IPS-15b (cell line): ENCODE data around the gene ADRM1.
A peak's percentile ranks its signal among the peaks of the same experiment; 100 is the strongest.

ENCODE experiments used
- H3K27me3 ChIP-seq: one replicate; pipeline ENCODE4 v1.6.1; 2013; ENCODE audit warnings: low read length; ENCODE audit not compliant: control insufficient read depth, insufficient read depth
- H3K36me3 ChIP-seq: one replicate; pipeline ENCODE4 v1.6.1; 2013; ENCODE audit warnings: low read length; ENCODE audit not compliant: control insufficient read depth, insufficient read depth
- H3K4me1 ChIP-seq: one replicate; pipeline ENCODE4 v1.6.1; 2013; ENCODE audit warnings: mild to moderate bottlenecking, low read length; ENCODE audit not compliant: control insufficient read depth, insufficient read depth
- H3K4me3 ChIP-seq: one replicate; pipeline ENCODE4 v1.5.1; 2013; ENCODE audit warnings: low read depth, low read length
- H3K9ac ChIP-seq: one replicate; pipeline ENCODE4 v1.6.1; 2013; ENCODE audit warnings: low read depth, mild to moderate bottlenecking, low read length
- H3K9me3 ChIP-seq: one replicate; pipeline ENCODE4 v1.6.1; 2013; ENCODE audit warnings: mild to moderate bottlenecking, low read length; ENCODE audit not compliant: control insufficient read depth, insufficient read depth

The ADRM1 gene

GRCh38 chr20:62301111-62301668 lies 1.6 kb upstream of the ADRM1 start:
- no peak overlapping the region for H3K4me3 ChIP-seq
- H3K27me3 ChIP-seq: no peaks in the 10 kb centered on the region
- no peaks in the 10 kb centered on the region for H3K4me1 ChIP-seq
- peaks cover 37% of the 10 kb centered on the region for H3K36me3 ChIP-seq
- no peaks in the 10 kb centered on the region for H3K9me3 ChIP-seq
- no peak overlapping the region for H3K9ac ChIP-seq

GRCh38 chr20:62301773-62302340 lies 940 bp upstream of the ADRM1 start:
- Histone ChIP-seq H3K36me3 (peaks cover 37% of the 10 kb centered on the region), H3K27me3 (no peaks in the 10 kb centered on the region), H3K4me1 (no peaks in the 10 kb centered on the region), H3K9me3 (no peaks in the 10 kb centered on the region), H3K4me3 (peak overlapping the region; percentile 65), H3K9ac (no peak overlapping the region)

GRCh38 chr20:62303062-62303339 lies 204 bp downstream of the ADRM1 start:
- H3K9ac ChIP-seq: peak overlapping the region; percentile 62
- H3K36me3 ChIP-seq: peaks cover 43% of the 10 kb centered on the region
- no peaks in the 10 kb centered on the region for H3K27me3 ChIP-seq
- H3K4me1 ChIP-seq: no peaks in the 10 kb centered on the region
- H3K4me3 ChIP-seq: peak overlapping the region; percentile 92
- no peaks in the 10 kb centered on the region for H3K9me3 ChIP-seq

DNA sequence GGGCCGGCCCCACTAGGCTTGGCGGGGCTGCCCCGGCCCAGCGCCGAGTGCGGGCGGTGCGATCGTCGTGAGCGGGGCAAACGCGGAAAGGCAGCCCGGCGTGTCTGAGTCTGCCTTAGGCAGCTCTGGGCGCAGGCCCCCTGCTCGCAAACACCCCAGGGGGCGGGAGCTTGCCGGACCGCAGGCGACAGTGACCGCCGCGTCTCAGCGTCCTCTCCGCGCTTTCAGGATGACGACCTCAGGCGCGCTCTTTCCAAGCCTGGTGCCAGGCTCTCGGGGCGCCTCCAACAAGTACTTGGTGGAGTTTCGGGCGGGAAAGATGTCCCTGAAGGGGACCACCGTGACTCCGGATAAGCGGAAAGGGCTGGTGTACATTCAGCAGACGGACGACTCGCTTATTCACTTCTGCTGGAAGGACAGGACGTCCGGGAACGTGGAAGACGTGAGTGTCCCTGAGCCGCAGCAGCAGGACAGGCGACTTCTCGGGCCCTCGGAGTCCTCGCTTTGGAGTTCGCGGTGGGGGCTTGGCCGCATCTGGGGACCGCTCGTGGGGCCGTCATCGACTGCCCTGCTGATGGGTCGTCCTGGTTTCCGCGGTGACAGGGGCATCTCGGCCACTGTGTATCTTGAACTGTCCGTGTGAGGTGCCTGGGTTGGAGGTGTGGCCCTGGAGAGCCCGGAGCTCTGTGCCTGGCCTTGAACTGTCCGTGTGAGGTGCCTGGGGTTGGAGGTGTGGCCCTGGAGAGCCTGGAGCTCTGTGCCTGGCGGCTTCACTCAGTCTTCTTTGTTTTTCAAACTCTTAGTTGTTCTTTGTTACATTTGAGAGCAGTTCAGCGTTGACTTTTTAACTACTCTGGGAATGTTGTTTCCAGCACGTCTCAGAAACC lies 786 bp downstream of the ADRM1 start:
- Histone ChIP-seq H3K36me3 (peaks cover 49% of the 10 kb centered on the region), H3K27me3 (no peaks in the 10 kb centered on the region), H3K4me1 (no peaks in the 10 kb centered on the region), H3K9ac (peak overlapping the region; percentile 62), H3K4me3 (peak overlapping the region; percentile 92), H3K9me3 (no peaks in the 10 kb centered on the region)

GRCh38 chr20:62304331-62305148 lies 1.7 kb downstream of the ADRM1 start:
- Histone ChIP-seq H3K4me3 (peak overlapping the region; percentile 92), H3K4me1 (no peaks in the 10 kb centered on the region), H3K36me3 (peaks cover 56% of the 10 kb centered on the region), H3K9ac (peak overlapping the region; percentile 62), H3K27me3 (no peaks in the 10 kb centered on the region), H3K9me3 (no peaks in the 10 kb centered on the region)

DNA sequence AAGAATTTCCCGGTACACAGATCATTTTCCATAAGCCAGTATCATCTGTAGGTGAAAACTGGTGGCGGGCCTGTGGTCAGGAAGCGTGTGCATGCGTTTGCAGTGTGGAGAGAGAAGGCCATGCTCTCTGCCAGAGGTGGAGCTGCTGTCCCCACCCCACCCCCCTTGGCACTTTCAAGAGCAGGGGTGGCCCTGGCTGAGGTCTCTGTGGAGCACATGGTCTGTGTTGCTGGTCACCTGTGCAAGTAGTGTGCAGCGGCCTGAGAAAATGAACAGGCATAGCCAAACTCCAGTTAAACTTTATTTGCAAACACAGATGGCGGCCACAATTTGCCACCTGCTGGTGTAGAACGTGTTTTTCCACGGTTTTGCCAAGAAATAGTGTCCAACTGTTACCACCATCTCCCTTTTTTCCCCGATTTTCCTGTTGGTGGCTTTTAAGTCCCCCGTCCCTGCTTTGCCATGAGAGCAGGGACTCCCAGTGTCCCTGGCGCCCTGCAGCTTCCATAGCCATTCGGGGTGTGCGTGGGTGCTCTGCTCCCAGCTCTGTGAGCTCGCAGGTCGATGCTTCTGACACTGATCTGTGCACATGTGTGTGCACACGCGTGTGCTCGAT lies 2.5 kb downstream of the ADRM1 start:
- peaks cover 61% of the 10 kb centered on the region for H3K36me3 ChIP-seq
- H3K27me3 ChIP-seq: no peaks in the 10 kb centered on the region
- no peaks in the 10 kb centered on the region for H3K9me3 ChIP-seq
- peak overlapping the region; percentile 1 for H3K4me3 ChIP-seq
- H3K9ac ChIP-seq: no peak overlapping the region
- no peaks in the 10 kb centered on the region for H3K4me1 ChIP-seq

- no peak overlapping the region for H3K9ac ChIP-seq
- peaks cover 66% of the 10 kb centered on the region for H3K36me3 ChIP-seq
- H3K4me3 ChIP-seq: peak overlapping the region; percentile 1
- H3K27me3 ChIP-seq: no peaks in the 10 kb centered on the region
- no peaks in the 10 kb centered on the region for H3K9me3 ChIP-seq
- H3K4me1 ChIP-seq: no peaks in the 10 kb centered on the region
Observed at GRCh38 chr20:62305765-62306413, 3.1 kb downstream of the ADRM1 start.

- Histone ChIP-seq H3K9me3 (no peaks in the 10 kb centered on the region), H3K36me3 (peaks cover 73% of the 10 kb centered on the region), H3K4me1 (no peaks in the 10 kb centered on the region), H3K27me3 (no peaks in the 10 kb centered on the region), H3K9ac (no peak overlapping the region), H3K4me3 (no peak overlapping the region)
Observed at GRCh38 chr20:62306414-62307187, 3.8 kb downstream of the ADRM1 start.

GRCh38 chr20:62307226-62308101 lies 4.7 kb downstream of the ADRM1 start:
- Histone ChIP-seq H3K9ac (no peak overlapping the region), H3K4me1 (no peaks in the 10 kb centered on the region), H3K36me3 (peaks cover 82% of the 10 kb centered on the region)

More at GRCh38 chr20:62307226-62308101, 4.7 kb downstream of the ADRM1 start:
- H3K27me3 ChIP-seq: no peaks in the 10 kb centered on the region
- H3K4me3 ChIP-seq: no peak overlapping the region
- no peaks in the 10 kb centered on the region for H3K9me3 ChIP-seq
